Effector memory CD4-positive, alpha-beta T cell (primary cell): ENCODE results near the gene TTC5.
A peak's percentile ranks its signal among the peaks of the same experiment; 100 is the strongest.
"Not testable (repeated sequence)": the region's sequence is repeated elsewhere in the genome, so short reads cannot be mapped to it uniquely, and the experiment has no call there.

Experiments
- DNase-seq, 3 donors: peaks; one replicate each; pipeline ENCODE4 v3.0.0-alpha.2; 2020
- H3K27ac ChIP-seq: 2 replicates; pipeline ENCODE4 v1.7.0; 2013; ENCODE audit warnings: mild to moderate bottlenecking, low read length, moderate library complexity; ENCODE audit not compliant: insufficient read depth, poor library complexity, severe bottlenecking
- H3K27me3 ChIP-seq: replicated peaks from 2 replicates; pipeline ENCODE4 v1.7.0; 2013; ENCODE audit warnings: mild to moderate bottlenecking, low read length; ENCODE audit not compliant: insufficient read depth, control insufficient read depth, poor library complexity, severe bottlenecking
- H3K36me3 ChIP-seq: 2 replicates; pipeline ENCODE4 v1.7.0; 2013; ENCODE audit warnings: mild to moderate bottlenecking, low read length, moderate library complexity; ENCODE audit not compliant: control insufficient read depth, insufficient read depth
- H3K4me1 ChIP-seq: 2 replicates; pipeline ENCODE4 v1.7.0; 2013; ENCODE audit warnings: low read length, mild to moderate bottlenecking; ENCODE audit not compliant: control insufficient read depth, insufficient read depth, poor library complexity, severe bottlenecking
- H3K4me3 ChIP-seq: 2 replicates; pipeline ENCODE4 v1.7.0; 2013; ENCODE audit warnings: low read length, low read depth, mild to moderate bottlenecking; ENCODE audit not compliant: insufficient read depth, poor library complexity, severe bottlenecking
- H3K9me3 ChIP-seq: 2 replicates; pipeline ENCODE4 v1.7.0; 2013; ENCODE audit warnings: mild to moderate bottlenecking, low read length, moderate library complexity; ENCODE audit not compliant: control insufficient read depth

TTC5 gene

GRCh38 chr14:20306079-20306423 lies 300 bp upstream of the TTC5 start:
- no peak for DNase-seq
- Histone ChIP-seq H3K9me3 (no peaks in the 10 kb centered on the region), H3K36me3 (peaks cover 5% of the 10 kb centered on the region), H3K4me1 (peaks cover 11% of the 10 kb centered on the region), H3K4me3 (peak overlapping the region; percentile 82), H3K27me3 (no peaks in the 10 kb centered on the region), H3K27ac (peak overlapping the region; percentile 66)

- H3K9me3 ChIP-seq = no peaks in the 10 kb centered on the region
- H3K36me3 ChIP-seq = peaks cover 34% of the 10 kb centered on the region
- peaks cover 11% of the 10 kb centered on the region for H3K4me1 ChIP-seq
- no peak for DNase-seq
- H3K4me3 ChIP-seq = no peak overlapping the region
- H3K27me3 ChIP-seq = no peaks in the 10 kb centered on the region
- H3K27ac ChIP-seq = no peak overlapping the region
Observed at GRCh38 chr14:20302042-20302755, 3.6 kb downstream of the TTC5 start.

- Histone ChIP-seq H3K27ac (no peak overlapping the region), H3K4me1 (no peaks in the 10 kb centered on the region), H3K27me3 (no peaks in the 10 kb centered on the region), H3K36me3 (peaks cover 72% of the 10 kb centered on the region), H3K4me3 (no peak overlapping the region), H3K9me3 (no peaks in the 10 kb centered on the region)
- DNase-seq = no peak
Observed at GRCh38 chr14:20295067-20295466, 10.7 kb downstream of the TTC5 start.

- Histone ChIP-seq H3K4me1 (no peaks in the 10 kb centered on the region), H3K9me3 (no peaks in the 10 kb centered on the region), H3K4me3 (no peak overlapping the region), H3K27me3 (no peaks in the 10 kb centered on the region), H3K27ac (no peak overlapping the region), H3K36me3 (peaks cover 77% of the 10 kb centered on the region)
- DNase-seq = no peak
Observed at GRCh38 chr14:20294636-20295035, 11.1 kb downstream of the TTC5 start.

- H3K27ac ChIP-seq, H3K4me1 ChIP-seq, H3K36me3 ChIP-seq, H3K4me3 ChIP-seq, H3K9me3 ChIP-seq, DNase-seq, H3K27me3 ChIP-seq: not testable (repeated sequence)
Observed at GRCh38 chr14:20281998-20282397, 23.8 kb downstream of the TTC5 start.

- H3K27me3 ChIP-seq, H3K36me3 ChIP-seq, H3K9me3 ChIP-seq, H3K27ac ChIP-seq, H3K4me1 ChIP-seq, DNase-seq, H3K4me3 ChIP-seq: not testable (repeated sequence)
Observed at GRCh38 chr14:20280265-20280664, 25.5 kb downstream of the TTC5 start.

GRCh38 chr14:20278414-20278813 lies 27.3 kb downstream of the TTC5 start:
- no peaks in the 10 kb centered on the region for H3K27me3 ChIP-seq
- no peaks in the 10 kb centered on the region for H3K4me1 ChIP-seq
- no peak overlapping the region for H3K27ac ChIP-seq
- peak in 1 of 3 donors; percentile 12 for DNase-seq
- H3K36me3 ChIP-seq = no peaks in the 10 kb centered on the region
- no peak overlapping the region for H3K4me3 ChIP-seq
- no peaks in the 10 kb centered on the region for H3K9me3 ChIP-seq

- Histone ChIP-seq H3K27ac (no peak overlapping the region), H3K4me1 (no peaks in the 10 kb centered on the region), H3K36me3 (no peaks in the 10 kb centered on the region), H3K4me3 (no peak overlapping the region), H3K9me3 (no peaks in the 10 kb centered on the region), H3K27me3 (no peaks in the 10 kb centered on the region)
- DNase-seq = no peak
Observed at GRCh38 chr14:20277409-20277808, 28.3 kb downstream of the TTC5 start.

- no peak for DNase-seq
- Histone ChIP-seq H3K27ac (no peak overlapping the region), H3K36me3 (no peaks in the 10 kb centered on the region), H3K4me1 (no peaks in the 10 kb centered on the region), H3K4me3 (no peak overlapping the region), H3K9me3 (no peaks in the 10 kb centered on the region), H3K27me3 (no peaks in the 10 kb centered on the region)
Observed at GRCh38 chr14:20274062-20274461, 31.7 kb downstream of the TTC5 start.

- DNase-seq, H3K36me3 ChIP-seq: not testable (repeated sequence)
Observed at GRCh38 chr14:20264361-20264760, 41.4 kb downstream of the TTC5 start.

More at GRCh38 chr14:20264361-20264760, 41.4 kb downstream of the TTC5 start:
- not testable (repeated sequence) for H3K4me3 ChIP-seq, H3K27me3 ChIP-seq, H3K27ac ChIP-seq, H3K9me3 ChIP-seq, H3K4me1 ChIP-seq
